ENCODE results near the gene OR10A5. TPM values are rescaled to one million over a fixed set of nuclear protein-coding genes. Genes with fewer than 3 reads are reported as not detected.

Gene OR10A5, protein sequence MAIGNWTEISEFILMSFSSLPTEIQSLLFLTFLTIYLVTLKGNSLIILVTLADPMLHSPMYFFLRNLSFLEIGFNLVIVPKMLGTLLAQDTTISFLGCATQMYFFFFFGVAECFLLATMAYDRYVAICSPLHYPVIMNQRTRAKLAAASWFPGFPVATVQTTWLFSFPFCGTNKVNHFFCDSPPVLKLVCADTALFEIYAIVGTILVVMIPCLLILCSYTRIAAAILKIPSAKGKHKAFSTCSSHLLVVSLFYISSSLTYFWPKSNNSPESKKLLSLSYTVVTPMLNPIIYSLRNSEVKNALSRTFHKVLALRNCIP
- not detected in 2 replicates for total RNA-seq (2013; cell fraction: nucleolus; rRNA removed)
- total RNA-seq (2014; rRNA removed) = not detected in 2 replicates
- not detected in 2 replicates for total RNA-seq (2014; rRNA removed; fragmentation: Illumina TruSeq; extraction: Trizol)
- total RNA-seq (2021) = not detected in 2 replicates
- polyA plus RNA-seq (2011; ENCODE audit: low read depth) = not detected
- not detected in 2 replicates for polyA plus RNA-seq (2011; rRNA removed)
- not detected in 2 replicates for polyA plus RNA-seq (2011; cell fraction: cytosol; rRNA removed)
- polyA plus RNA-seq (2011; cell fraction: nucleus; rRNA removed) = not detected in 2 replicates
- not detected in 2 replicates for polyA plus RNA-seq (2012)
- not detected in 2 replicates for polyA plus RNA-seq (2014; fragmentation: Illumina TruSeq; extraction: Trizol)
- not detected for polyA plus RNA-seq (2014; fragmentation: Nextera tagmentation; extraction: Ambion mirVana)
- polyA plus RNA-seq (2014; rRNA removed) = not detected in 2 replicates
- not detected for polyA plus RNA-seq (2016; fragmentation: Nextera tagmentation; extraction: Ambion mirVana)
- not detected in 2 replicates for polyA minus RNA-seq (2011; rRNA and poly(A)+ RNA removed)
- not detected in 2 replicates for polyA minus RNA-seq (2011; cell fraction: cytosol; rRNA and poly(A)+ RNA removed)
- not detected in 2 replicates for polyA minus RNA-seq (2011; cell fraction: nucleus; rRNA and poly(A)+ RNA removed)
- not detected for Bru-seq, nascent RNA
- not detected for BruChase-seq, experiment 1, labeled RNA remaining after a 6-hour chase
- BruChase-seq, experiment 2, labeled RNA remaining after a 2-hour chase = not detected
- long read RNA-seq, experiment 1 = 0 reads
- long read RNA-seq, experiment 2 = 0 reads

- ChIA-PET RAD21 (ENCODE audit: unreplicated experiment) (no interaction called here), CTCF (interaction anchor here (1.4 kb wide), 1 partner anchor 33 kb away, joined by 4 read pairs; no protein-coding TSS in a partner anchor), POLR2A (no interaction called here), SMC1A (ENCODE audit: uncharacterized antibody, unreplicated experiment) (no interaction called here)
- no peak for ATAC-seq
- Histone ChIP-seq H3K4me2 (ENCODE audit: control insufficient read depth, insufficient read depth) (no peak within 1 kb of the TSS), H3K9ac (ENCODE audit: control insufficient read depth, insufficient read depth, low read length) (no peak within 1 kb of the TSS), H4K20me1 (ENCODE audit: control insufficient read depth, insufficient read depth) (no peaks in the 10 kb centered on the region), H3K4me1 (ENCODE audit: control insufficient read depth, insufficient read depth, low read length) (no peaks in the 10 kb centered on the region), H3K9me3 (replicated peaks; ENCODE audit: control insufficient read depth, insufficient read depth, low read length) (no peaks in the 10 kb centered on the region), H3K79me2 (ENCODE audit: control insufficient read depth, insufficient read depth, low read length) (no peaks in the 10 kb centered on the region), H3K4me3 (no peak within 1 kb of the TSS), H3K27ac (ENCODE audit: control insufficient read depth, insufficient read depth) (no peak within 1 kb of the TSS), H2AFZ (ENCODE audit: control insufficient read depth, low read depth, low read length) (no peak within 1 kb of the TSS), H3K27me3 (replicated peaks in 1 of 2; ENCODE audit: control insufficient read depth in 2 of 2, insufficient read depth in 2 of 2, low read length in 1 of 2) (no peaks in the 10 kb centered on the region; a peak in 1 of 4 replicates), H3K36me3 (ENCODE audit: control insufficient read depth in 2 of 2, insufficient read depth in 2 of 2, low read length in 1 of 2) (no peaks in the 10 kb centered on the region)
- FAIRE-seq = no peak
- no peak for DNase-seq (ENCODE audit: low read depth, low spot score)
- in situ Hi-C loops (cut with MboI) = no loop called here
- BruUV-seq (replicated peaks) = no TSS peak
- TF ChIP-seq E2F8 (IDR thresholded peaks at IDR 0.05; ENCODE audit: low read depth, partially characterized antibody) (no peak), PAX5 (IDR thresholded peaks at IDR 0.05; ENCODE audit: borderline replicate concordance, low read depth, low read length) (no peak), ZBTB4 (CRISPR knock-in tag; IDR thresholded peaks at IDR 0.05) (no peak), NR2C2 (IDR thresholded peaks at IDR 0.05; ENCODE audit: borderline replicate concordance, control insufficient read depth, insufficient read length, low read depth) (no peak), ZBTB11 (CRISPR knock-in tag; IDR thresholded peaks at IDR 0.05) (no peak)
- WGBS (ENCODE audit: insufficient coverage, insufficient replicate concordance, low lambda C conversion rate, missing lambda C conversion rate) = 0% methylated on average over 3 of the region's 3 CpGs
- intact Hi-C loops (cut with micrococcal nuclease; ENCODE audit: unreplicated experiment) = no loop called here
Measured at GRCh38 chr11:6845383-6845782, at the start of gene OR10A5. Gene OR10A5, plus strand, starts transcription at chr11:6845683. Its CDS starts 0 bp downstream, at chr11:6845683.
